ENCODE data around the gene NRM.

NRM gene

DNA sequence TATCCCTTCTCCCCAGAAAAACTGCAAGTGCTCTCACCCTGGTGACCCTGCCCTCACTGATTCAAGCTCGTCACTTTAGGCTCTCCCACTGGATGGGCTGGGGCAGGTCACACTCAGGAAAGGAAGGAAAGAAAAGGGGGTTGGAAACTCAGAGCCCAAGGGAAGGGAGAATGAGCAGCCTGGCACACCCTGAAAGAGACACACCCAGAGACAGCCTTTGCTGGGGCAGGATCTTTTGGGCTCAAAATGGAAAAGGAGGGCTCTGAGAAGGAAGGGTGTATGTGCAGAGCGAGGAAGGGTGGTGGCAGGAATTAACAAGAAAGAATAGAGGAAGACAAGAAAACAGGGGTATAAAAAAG, 6.8 kb downstream of the NRM start:
- peaks cover 80% of the 10 kb centered on the region for H3K4me1 ChIP-seq (ENCODE audit: insufficient read depth, low read length)
- TF ChIP-seq EZH2 (IDR thresholded peaks at IDR 0.05; ENCODE audit: borderline replicate concordance, low read depth, low read length, severe bottlenecking) = no peak
- TF ChIP-seq, protein P1, sequence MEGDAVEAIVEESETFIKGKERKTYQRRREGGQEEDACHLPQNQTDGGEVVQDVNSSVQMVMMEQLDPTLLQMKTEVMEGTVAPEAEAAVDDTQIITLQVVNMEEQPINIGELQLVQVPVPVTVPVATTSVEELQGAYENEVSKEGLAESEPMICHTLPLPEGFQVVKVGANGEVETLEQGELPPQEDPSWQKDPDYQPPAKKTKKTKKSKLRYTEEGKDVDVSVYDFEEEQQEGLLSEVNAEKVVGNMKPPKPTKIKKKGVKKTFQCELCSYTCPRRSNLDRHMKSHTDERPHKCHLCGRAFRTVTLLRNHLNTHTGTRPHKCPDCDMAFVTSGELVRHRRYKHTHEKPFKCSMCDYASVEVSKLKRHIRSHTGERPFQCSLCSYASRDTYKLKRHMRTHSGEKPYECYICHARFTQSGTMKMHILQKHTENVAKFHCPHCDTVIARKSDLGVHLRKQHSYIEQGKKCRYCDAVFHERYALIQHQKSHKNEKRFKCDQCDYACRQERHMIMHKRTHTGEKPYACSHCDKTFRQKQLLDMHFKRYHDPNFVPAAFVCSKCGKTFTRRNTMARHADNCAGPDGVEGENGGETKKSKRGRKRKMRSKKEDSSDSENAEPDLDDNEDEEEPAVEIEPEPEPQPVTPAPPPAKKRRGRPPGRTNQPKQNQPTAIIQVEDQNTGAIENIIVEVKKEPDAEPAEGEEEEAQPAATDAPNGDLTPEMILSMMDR (IDR thresholded peaks at IDR 0.05; ENCODE audit: borderline replicate concordance, extremely low read depth, low read length, poor library complexity, severe bottlenecking) = no peak
- H3K36me3 ChIP-seq (ENCODE audit: insufficient read depth, low read length) = peaks cover 51% of the 10 kb centered on the region
- peak overlapping the region; percentile 65 to 68 for H3K4me3 ChIP-seq (ENCODE audit: low read depth in 1 of 2, low read length in 2 of 2)
- DNase-seq (peak; percentile 25), ATAC-seq (ENCODE audit: insufficient read depth, low read depth) (no peak)
- no peak overlapping the region for H2AFZ ChIP-seq (ENCODE audit: low read depth, low read length)
- peaks cover 95% of the 10 kb centered on the region for H3K79me2 ChIP-seq (ENCODE audit: insufficient read depth, low read length)
- H3K4me2 ChIP-seq (ENCODE audit: insufficient read depth, low read length) = peak overlapping the region; percentile 95
- no peaks in the 10 kb centered on the region for H3K9me3 ChIP-seq (ENCODE audit: insufficient read depth, low read length, severe bottlenecking)
- no peaks in the 10 kb centered on the region for H3K27me3 ChIP-seq (ENCODE audit: insufficient read depth, low read length, poor library complexity)
- H3K27ac ChIP-seq (ENCODE audit: low read length) = peak overlapping the region; percentile 94
- H3K9ac ChIP-seq (ENCODE audit: low read depth, low read length) = peak overlapping the region; percentile 88
- H4K20me1 ChIP-seq (ENCODE audit: insufficient read depth, low read length) = peaks cover 44% of the 10 kb centered on the region

DNA sequence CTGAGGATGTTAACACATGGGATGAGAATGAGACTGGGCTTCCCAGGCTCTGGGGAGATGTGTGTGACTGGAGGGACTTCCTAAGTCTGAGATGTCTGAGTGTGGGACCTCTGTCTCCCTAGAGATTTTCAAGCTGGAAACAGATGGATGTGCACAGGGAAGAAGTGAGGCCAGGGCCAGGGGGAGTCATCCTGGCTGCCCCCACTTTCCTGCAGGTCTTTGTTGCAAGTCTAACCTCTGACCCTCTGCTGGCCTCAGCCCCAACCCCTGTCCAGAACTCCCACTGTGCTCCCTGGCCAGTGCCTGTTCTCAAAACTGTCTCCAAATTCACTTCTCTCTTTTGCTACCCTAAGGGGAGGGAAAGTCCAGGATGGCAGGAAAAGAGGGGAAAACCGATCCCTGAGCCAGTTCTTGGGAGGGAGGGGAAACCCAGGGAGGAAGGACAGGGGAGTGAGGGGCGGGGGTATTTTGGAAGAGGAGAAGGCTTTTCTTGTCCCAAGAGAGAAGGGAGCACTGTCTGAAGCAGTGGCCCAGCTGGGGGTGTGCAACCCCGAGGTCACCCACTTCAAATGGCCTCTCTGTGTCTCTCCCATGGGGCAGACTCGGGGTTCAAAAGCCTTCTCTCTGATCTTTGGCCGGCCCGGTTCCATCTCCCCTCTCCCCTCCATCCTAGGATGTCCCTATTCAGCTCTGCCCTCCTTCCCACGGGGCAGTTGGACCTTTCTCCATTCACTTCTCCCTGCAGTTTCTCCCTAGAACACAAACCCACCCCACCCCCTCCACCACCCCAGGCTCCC, 7.4 kb downstream of the NRM start:
- Histone ChIP-seq H4K20me1 (ENCODE audit: insufficient read depth, low read length) (peaks cover 44% of the 10 kb centered on the region), H3K79me2 (ENCODE audit: insufficient read depth, low read length) (peaks cover 95% of the 10 kb centered on the region), H3K4me3 (ENCODE audit: low read depth in 1 of 2, low read length in 2 of 2) (peak overlapping the region; percentile 65 to 68), H3K9me3 (ENCODE audit: insufficient read depth, low read length, severe bottlenecking) (no peaks in the 10 kb centered on the region), H3K27ac (ENCODE audit: low read length) (peak overlapping the region; percentile 94), H3K27me3 (ENCODE audit: insufficient read depth, low read length, poor library complexity) (no peaks in the 10 kb centered on the region), H3K9ac (ENCODE audit: low read depth, low read length) (peak overlapping the region; percentile 88), H3K36me3 (ENCODE audit: insufficient read depth, low read length) (peaks cover 57% of the 10 kb centered on the region), H2AFZ (ENCODE audit: low read depth, low read length) (no peak overlapping the region), H3K4me2 (ENCODE audit: insufficient read depth, low read length) (peak overlapping the region; percentile 95), H3K4me1 (ENCODE audit: insufficient read depth, low read length) (peaks cover 77% of the 10 kb centered on the region)
- no peak for ATAC-seq (ENCODE audit: insufficient read depth, low read depth)
- DNase-seq = peak; percentile 16
- TF ChIP-seq EZH2 (IDR thresholded peaks at IDR 0.05; ENCODE audit: borderline replicate concordance, low read depth, low read length, severe bottlenecking) = no peak
- TF ChIP-seq, protein P1 (IDR thresholded peaks at IDR 0.05; ENCODE audit: borderline replicate concordance, extremely low read depth, low read length, poor library complexity, severe bottlenecking) = no peak

DNA sequence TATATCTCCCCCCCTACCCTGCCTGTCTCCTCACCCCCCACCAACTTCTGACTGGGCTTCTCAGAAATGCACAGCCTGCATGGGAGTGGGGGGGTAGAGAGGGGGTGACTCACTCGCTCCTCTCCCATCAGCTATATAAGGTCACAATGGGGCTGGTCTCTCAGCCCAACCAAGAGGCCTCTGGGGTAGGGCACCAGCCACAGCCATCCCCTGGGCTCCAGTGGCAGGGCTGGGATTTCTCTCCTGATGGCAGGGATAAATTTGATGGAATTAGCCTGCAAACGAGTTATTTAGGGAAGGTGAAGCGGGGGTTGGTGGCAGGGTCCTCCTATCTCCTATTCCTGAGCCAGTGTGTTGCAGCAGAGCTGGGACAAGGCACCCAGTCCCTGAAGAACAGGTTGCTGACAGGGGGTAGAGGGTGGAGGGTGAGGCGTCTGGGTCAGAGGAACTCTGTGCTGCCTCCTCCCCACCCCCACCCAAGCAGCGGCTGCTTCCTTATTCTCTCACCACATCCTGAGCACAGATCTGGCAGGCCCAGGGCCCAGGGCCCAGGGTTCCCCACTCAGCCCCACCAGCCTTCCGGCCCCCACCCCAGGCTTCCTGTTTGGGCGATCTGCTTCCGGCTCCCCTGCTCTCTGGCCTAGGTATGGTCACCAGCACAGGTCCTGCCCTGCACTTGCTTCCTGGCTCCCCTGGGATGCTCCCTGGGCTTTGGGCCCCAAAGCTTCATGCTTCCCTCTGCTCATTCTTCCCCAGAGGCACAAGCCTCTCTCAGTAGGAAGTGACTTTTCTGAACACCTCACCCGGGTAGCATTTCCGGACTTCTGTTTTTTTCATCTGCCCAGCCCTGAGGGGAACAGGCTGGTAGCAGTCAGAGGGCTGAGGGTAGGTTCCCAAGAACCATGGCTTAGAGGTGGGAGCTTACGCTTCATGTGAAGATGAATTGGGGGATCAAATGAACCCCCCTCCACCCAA, 8.4 kb downstream of the NRM start:
- H3K9ac ChIP-seq (ENCODE audit: low read depth, low read length) = peak overlapping the region; percentile 88
- TF ChIP-seq, protein P1 (IDR thresholded peaks at IDR 0.05; ENCODE audit: borderline replicate concordance, extremely low read depth, low read length, poor library complexity, severe bottlenecking) = no peak
- no peak for TF ChIP-seq EZH2 (IDR thresholded peaks at IDR 0.05; ENCODE audit: borderline replicate concordance, low read depth, low read length, severe bottlenecking)
- ATAC-seq (ENCODE audit: insufficient read depth, low read depth) (peak; percentile 70), DNase-seq (peak; percentile 96)
- peaks cover 92% of the 10 kb centered on the region for H3K79me2 ChIP-seq (ENCODE audit: insufficient read depth, low read length)
- H3K36me3 ChIP-seq (ENCODE audit: insufficient read depth, low read length) = peaks cover 62% of the 10 kb centered on the region
- no peaks in the 10 kb centered on the region for H3K27me3 ChIP-seq (ENCODE audit: insufficient read depth, low read length, poor library complexity)
- no peaks in the 10 kb centered on the region for H3K9me3 ChIP-seq (ENCODE audit: insufficient read depth, low read length, severe bottlenecking)
- H3K4me2 ChIP-seq (ENCODE audit: insufficient read depth, low read length) = peak overlapping the region; percentile 95
- peaks cover 69% of the 10 kb centered on the region for H3K4me1 ChIP-seq (ENCODE audit: insufficient read depth, low read length)
- peak overlapping the region; percentile 62; the same call in 1 of the 2 replicates for H2AFZ ChIP-seq (ENCODE audit: low read depth, low read length)
- H4K20me1 ChIP-seq (ENCODE audit: insufficient read depth, low read length) = peaks cover 44% of the 10 kb centered on the region
- peak overlapping the region; percentile 94 for H3K27ac ChIP-seq (ENCODE audit: low read length)
- H3K4me3 ChIP-seq (ENCODE audit: low read depth in 1 of 2, low read length in 2 of 2) = peak overlapping the region; percentile 65 to 68
